ENCODE measurements around the gene APEH. TPM values are rescaled to one million over a fixed set of nuclear protein-coding genes. Genes with fewer than 3 reads are reported as not detected.

APEH gene
- total RNA-seq, 2 donors from 2014 or later = 151 to 278 TPM

- Histone ChIP-seq H3K27ac (no peak overlapping the region), H3K9me3 (no peaks in the 10 kb centered on the region), H3K36me3 (no peaks in the 10 kb centered on the region), H3K27me3 (no peaks in the 10 kb centered on the region), H3K4me3 (no peak overlapping the region), H3K9ac (ENCODE audit: low read depth in 2 of 2, low read length in 2 of 2) (peak overlapping the region in 1 of 2 donors; percentile 55), H3K4me1 (peaks cover 18% of the 10 kb centered on the region)
- intact Hi-C loops (cut with DNase I) = no loop called here
- no peak for TF ChIP-seq CTCF (IDR thresholded peaks at IDR 0.05)
- no peak for DNase-seq
Measured at GRCh38 chr3:49717959-49718857, 44.1 kb downstream of the APEH start.

- peak overlapping the region; percentile 54 for H3K4me3 ChIP-seq
- H3K9me3 ChIP-seq = no peaks in the 10 kb centered on the region
- H3K9ac ChIP-seq (ENCODE audit: low read depth in 2 of 2, low read length in 2 of 2) = peak overlapping the region; percentile 40 to 55
- no peak for TF ChIP-seq CTCF (IDR thresholded peaks at IDR 0.05)
- H3K27ac ChIP-seq = no peak overlapping the region
- intact Hi-C loops (cut with DNase I) = no loop called here
- no peak for DNase-seq
- no peaks in the 10 kb centered on the region for H3K27me3 ChIP-seq
- H3K36me3 ChIP-seq = no peaks in the 10 kb centered on the region
- peaks cover 18% of the 10 kb centered on the region for H3K4me1 ChIP-seq
Measured at GRCh38 chr3:49718858-49719213, 44.7 kb downstream of the APEH start.

GRCh38 chr3:49719214-49719884 lies 45.2 kb downstream of the APEH start, which contains the start of gene AMIGO3:
Gene AMIGO3, minus strand, starts transcription at chr3:49719684. Its CDS starts 219 bp downstream, at chr3:49719465.
- Histone ChIP-seq H3K36me3 (no peaks in the 10 kb centered on the region), H3K4me3 (peak within 1 kb of the TSS; percentile 54), H3K9ac (ENCODE audit: low read depth in 2 of 2, low read length in 2 of 2) (peak within 1 kb of the TSS; percentile 40 to 55), H3K9me3 (no peaks in the 10 kb centered on the region), H3K4me1 (peaks cover 19% of the 10 kb centered on the region), H3K27ac (peak within 1 kb of the TSS; percentile 56), H3K27me3 (no peaks in the 10 kb centered on the region)
- intact Hi-C loops (cut with DNase I) = no loop called here
- peak; percentile 99 for DNase-seq
- peak; percentile 30 for TF ChIP-seq CTCF (IDR thresholded peaks at IDR 0.05)

GRCh38 chr3:49720855-49721595 lies 46.9 kb downstream of the APEH start:
- peaks cover 25% of the 10 kb centered on the region for H3K4me1 ChIP-seq
- H3K9me3 ChIP-seq = no peaks in the 10 kb centered on the region
- intact Hi-C loops (cut with DNase I) = no loop called here
- H3K27me3 ChIP-seq = no peaks in the 10 kb centered on the region
- no peak for TF ChIP-seq CTCF (IDR thresholded peaks at IDR 0.05)
- H3K36me3 ChIP-seq = no peaks in the 10 kb centered on the region
- no peak overlapping the region for H3K27ac ChIP-seq
- DNase-seq = no peak
- H3K4me3 ChIP-seq = no peak overlapping the region
- no peak overlapping the region for H3K9ac ChIP-seq (ENCODE audit: low read depth in 2 of 2, low read length in 2 of 2)

GRCh38 chr3:49721596-49721895 lies 47.4 kb downstream of the APEH start:
- no peaks in the 10 kb centered on the region for H3K9me3 ChIP-seq
- intact Hi-C loops (cut with DNase I) = no loop called here
- H3K27me3 ChIP-seq = no peaks in the 10 kb centered on the region
- H3K27ac ChIP-seq = no peak overlapping the region
- H3K36me3 ChIP-seq = no peaks in the 10 kb centered on the region
- peaks cover 30% of the 10 kb centered on the region for H3K4me1 ChIP-seq
- no peak for DNase-seq
- no peak overlapping the region for H3K9ac ChIP-seq (ENCODE audit: low read depth in 2 of 2, low read length in 2 of 2)
- no peak for TF ChIP-seq CTCF (IDR thresholded peaks at IDR 0.05)
- H3K4me3 ChIP-seq = no peak overlapping the region
